B cell (primary cell): ENCODE data around the gene CTNNBL1. TPM values are rescaled to one million over a fixed set of nuclear protein-coding genes. Genes with fewer than 3 reads are reported as not detected.

Source experiments
- ATAC-seq: fragments of 200-7000 bp; cut with Tn5 transposase; one replicate; pipeline ENCODE4 v1.10.0; 2021; ENCODE audit warnings: low read depth, mild to moderate bottlenecking, moderate number of reproducible peaks, moderate library complexity
- CTCF ChIA-PET: fragments of 350-600 bp; sonication (Branson Sonifier 250); formaldehyde crosslinking; loops from one replicate; lab custom pipeline; 2021; ENCODE audit warnings: antibody characterized with exemption, inconsistent platforms; lab: Charles Lee
- POLR2A ChIA-PET: fragments of 350-600 bp; sonication (Branson Sonifier 250); formaldehyde crosslinking; loops from one replicate; lab custom pipeline; 2021; ENCODE audit warnings: antibody characterized with exemption; lab: Charles Lee
- DNase-seq: peaks from one replicate; pipeline ENCODE4 v3.0.0; 2013
- H2AFZ ChIP-seq: 2 replicates; pipeline ENCODE4 v1.6.1; 2012; ENCODE audit warnings: mild to moderate bottlenecking, low read depth, low read length; ENCODE audit not compliant: insufficient read depth, poor library complexity, severe bottlenecking
- H3K27ac ChIP-seq, 2 donors: 1 replicate in 1 of 2; 2 replicates in 1 of 2; pipeline ENCODE4 v1.5.1; 2012 to 2013; ENCODE audit warnings: low read length in 2 of 2, mild to moderate bottlenecking in 2 of 2, moderate library complexity in 1 of 2
- H3K27me3 ChIP-seq, 4 experiments: fragments of 200-600 bp in 1 of 4; sonication (generic) in 1 of 4; replicated peaks in 1 of 4; 1 replicate in 2 of 4; 2 replicates in 2 of 4; pipeline versions ENCODE4 v1.6.1 to v1.7.0; 2013 to 2016; ENCODE audit warnings: low read length in 3 of 4, mild to moderate bottlenecking in 2 of 4, mixed read lengths in 1 of 4, moderate library complexity in 1 of 4; ENCODE audit not compliant: insufficient read depth in 4 of 4, control insufficient read depth in 3 of 4; ENCODE audit errors: control extremely low read depth in 1 of 4
- H3K36me3 ChIP-seq, 2 experiments: replicated peaks in 1 of 2; 1 replicate in 1 of 2; 2 replicates in 1 of 2; pipeline versions ENCODE4 v1.6.1 to v1.7.1; 2013; ENCODE audit warnings: low read length in 1 of 2; ENCODE audit not compliant: insufficient read depth in 2 of 2, control insufficient read depth in 1 of 2; ENCODE audit errors: control extremely low read depth in 1 of 2, extremely low read depth in 1 of 2
- H3K4me1 ChIP-seq, 2 donors: fragments of 200-600 bp in 1 of 2; sonication (generic) in 1 of 2; 1 replicate in 1 of 2; 2 replicates in 1 of 2; pipeline versions ENCODE4 v1.5.1 to v1.6.1; 2013 to 2017; ENCODE audit warnings: low read length in 2 of 2; ENCODE audit not compliant: control insufficient read depth in 2 of 2, insufficient read depth in 2 of 2
- H3K4me2 ChIP-seq: replicated peaks from 2 replicates; pipeline ENCODE3; 2012; ENCODE audit warnings: mild to moderate bottlenecking, low read depth, low read length; ENCODE audit not compliant: poor library complexity, severe bottlenecking
- H3K4me3 ChIP-seq, 5 experiments: fragments of 200-600 bp in 1 of 5; sonication (generic) in 1 of 5; 1 replicate in 3 of 5; 2 replicates in 2 of 5; pipeline versions ENCODE4 v1.5.1 to v1.7.0; 2011 to 2016; ENCODE audit warnings: low read length in 4 of 5, mild to moderate bottlenecking in 4 of 5, low read depth in 2 of 5, control low read depth in 1 of 5, moderate library complexity in 1 of 5; ENCODE audit not compliant: insufficient read depth in 1 of 5; ENCODE audit errors: control extremely low read depth in 1 of 5, extremely low read depth in 1 of 5
- H3K79me2 ChIP-seq: fragments of 200-600 bp; sonication (generic); one replicate; pipeline ENCODE4 v1.6.0; 2016; ENCODE audit warnings: low read length; ENCODE audit not compliant: control insufficient read depth, insufficient read depth
- H3K9ac ChIP-seq: fragments of 200-600 bp; sonication (generic); 2 replicates; pipeline ENCODE4 v1.6.1; 2017; ENCODE audit warnings: mild to moderate bottlenecking, low read length, moderate library complexity
- H3K9me3 ChIP-seq, 3 donors: one replicate each; pipeline versions ENCODE4 v1.6.1 to v1.7.1; 2013; ENCODE audit warnings: low read length in 2 of 3; ENCODE audit not compliant: control insufficient read depth in 2 of 3, insufficient read depth in 1 of 3; ENCODE audit errors: control extremely low read depth in 1 of 3
- H4K20me1 ChIP-seq: 2 replicates; pipeline ENCODE4 v1.6.0; 2012; ENCODE audit warnings: mild to moderate bottlenecking, low read length; ENCODE audit not compliant: insufficient read depth, control insufficient read depth, poor library complexity, severe bottlenecking
- H3K27ac Mint-ChIP-seq: one replicate; pipeline ENCODE4 v1.8.0; 2021; ENCODE audit warnings: mixed read lengths
- H3K27me3 Mint-ChIP-seq: one replicate; pipeline ENCODE4 v1.8.0; 2021; ENCODE audit warnings: mixed read lengths
- H3K4me1 Mint-ChIP-seq: one replicate; pipeline ENCODE4 v1.8.0; 2021; ENCODE audit warnings: mixed read lengths
- H3K4me3 Mint-ChIP-seq: one replicate; pipeline ENCODE4 v1.8.0; 2021; ENCODE audit warnings: mixed read lengths
- H3K9me3 Mint-ChIP-seq: one replicate; pipeline ENCODE4 v1.8.0; 2022; ENCODE audit warnings: mixed read lengths; ENCODE audit not compliant: insufficient read depth
- EZH2 ChIP-seq: IDR thresholded peaks from 2 replicates; pipeline ENCODE4 v1.6.1; 2012; ENCODE audit warnings: borderline replicate concordance, low read depth, mild to moderate bottlenecking, moderate library complexity, low read length; ENCODE audit not compliant: insufficient read depth, poor library complexity, severe bottlenecking
- WGBS: methylation state at CpG from one replicate; pipeline ENCODE4 v1.1.5; 2013; ENCODE audit warnings: missing lambda C conversion rate; ENCODE audit not compliant: insufficient coverage; 5-methylcytosine and 5-hydroxymethylcytosine counted together
- intact Hi-C: fragments of 100-400 bp; cut with micrococcal nuclease; formaldehyde crosslinking; loops from one replicate; pipeline ENCODE4 v1.10.0; 2022
- polyA plus RNA-seq: library from polyadenylated mRNA; depleted of rRNA; stranded (reverse); fragments of >200 nt; gene quantifications from 2 replicates; pipeline ENCODE4 v1.2.3, GENCODE V29; 2012
- total RNA-seq, 2 donors: library from RNA; stranded (reverse); fragments of 120-200 nt in 1 of 2; gene quantifications; 1 replicate in 1 of 2; 2 replicates in 1 of 2; pipeline versions ENCODE4 v1.2.3 to v1.2.4, GENCODE V29; 2013 to 2022
- TF ChIP-seq, protein P1 (sequence below): fragments of 200-600 bp; IDR thresholded peaks from one replicate; pipeline ENCODE4 v1.8.0; 2022; ENCODE audit warnings: antibody characterized with exemption, mild to moderate bottlenecking

The CTNNBL1 gene
- total and polyA plus RNA-seq, 2 donors (not counting 1 experiment from before 2014, with no cell fraction given): 25.3 to 64.7 TPM

GRCh38 chr20:37898233-37899104 is 204.6 kb downstream of the CTNNBL1 start:
- ATAC-seq: no peak
- Histone ChIP-seq H3K36me3 (no peaks in the 10 kb centered on the region), H3K79me2 (no peaks in the 10 kb centered on the region), H2AFZ (no peak overlapping the region), H3K4me2 (no peak overlapping the region), H3K4me3 (no peak overlapping the region), H3K27ac (no peak overlapping the region), H4K20me1 (no peaks in the 10 kb centered on the region), H3K4me1 (peaks cover 10 to 12% of the 10 kb centered on the region in 2 donors), H3K9ac (no peak overlapping the region), H3K9me3 (peaks cover 0 to 5% (median 0%) of the 10 kb centered on the region in 3 donors), H3K27me3 (peaks cover 0 to 22% (median 10%) of the 10 kb centered on the region in 4 experiments)
- CTCF ChIA-PET: no interaction called here
- peaks cover 10% of the 10 kb centered on the region for H3K4me1 Mint-ChIP-seq
- no peak overlapping the region for H3K4me3 Mint-ChIP-seq
- no peak for DNase-seq
- H3K27me3 Mint-ChIP-seq: peaks cover 32% of the 10 kb centered on the region
- no peaks in the 10 kb centered on the region for H3K9me3 Mint-ChIP-seq
- no peak overlapping the region for H3K27ac Mint-ChIP-seq
- TF ChIP-seq EZH2: no peak
- TF ChIP-seq, protein P1, sequence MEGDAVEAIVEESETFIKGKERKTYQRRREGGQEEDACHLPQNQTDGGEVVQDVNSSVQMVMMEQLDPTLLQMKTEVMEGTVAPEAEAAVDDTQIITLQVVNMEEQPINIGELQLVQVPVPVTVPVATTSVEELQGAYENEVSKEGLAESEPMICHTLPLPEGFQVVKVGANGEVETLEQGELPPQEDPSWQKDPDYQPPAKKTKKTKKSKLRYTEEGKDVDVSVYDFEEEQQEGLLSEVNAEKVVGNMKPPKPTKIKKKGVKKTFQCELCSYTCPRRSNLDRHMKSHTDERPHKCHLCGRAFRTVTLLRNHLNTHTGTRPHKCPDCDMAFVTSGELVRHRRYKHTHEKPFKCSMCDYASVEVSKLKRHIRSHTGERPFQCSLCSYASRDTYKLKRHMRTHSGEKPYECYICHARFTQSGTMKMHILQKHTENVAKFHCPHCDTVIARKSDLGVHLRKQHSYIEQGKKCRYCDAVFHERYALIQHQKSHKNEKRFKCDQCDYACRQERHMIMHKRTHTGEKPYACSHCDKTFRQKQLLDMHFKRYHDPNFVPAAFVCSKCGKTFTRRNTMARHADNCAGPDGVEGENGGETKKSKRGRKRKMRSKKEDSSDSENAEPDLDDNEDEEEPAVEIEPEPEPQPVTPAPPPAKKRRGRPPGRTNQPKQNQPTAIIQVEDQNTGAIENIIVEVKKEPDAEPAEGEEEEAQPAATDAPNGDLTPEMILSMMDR: no peak
- 100% methylated on average over 7 of the region's 10 CpGs for WGBS
- POLR2A ChIA-PET: no interaction called here
- intact Hi-C loops: no loop called here
